ENCODE measurements around the gene PIP5K1C.

DNA sequence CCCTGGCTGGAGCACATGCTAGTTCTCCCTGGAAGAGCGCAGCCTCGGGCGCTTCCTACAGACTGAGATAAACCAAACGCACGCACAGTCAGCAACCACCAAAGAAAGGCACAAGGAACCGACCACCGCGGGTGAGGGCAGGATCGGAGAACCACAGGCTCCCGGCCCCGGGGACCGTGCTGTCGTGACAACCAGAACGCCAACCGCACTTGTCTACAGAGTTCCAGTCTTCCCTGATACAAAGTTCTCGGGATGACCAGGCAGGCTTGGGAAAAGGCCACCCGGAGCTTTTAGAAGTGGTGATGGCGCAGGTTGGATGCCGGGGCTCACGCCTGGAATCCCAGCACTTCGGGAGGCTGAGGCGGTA is 40.5 kb downstream of the PIP5K1C start:
- TF ChIP-seq TAF1 (IDR thresholded peaks at IDR 0.05; ENCODE audit: borderline replicate concordance, insufficient read depth, low read length) = no peak
- TF ChIP-seq, protein P1, sequence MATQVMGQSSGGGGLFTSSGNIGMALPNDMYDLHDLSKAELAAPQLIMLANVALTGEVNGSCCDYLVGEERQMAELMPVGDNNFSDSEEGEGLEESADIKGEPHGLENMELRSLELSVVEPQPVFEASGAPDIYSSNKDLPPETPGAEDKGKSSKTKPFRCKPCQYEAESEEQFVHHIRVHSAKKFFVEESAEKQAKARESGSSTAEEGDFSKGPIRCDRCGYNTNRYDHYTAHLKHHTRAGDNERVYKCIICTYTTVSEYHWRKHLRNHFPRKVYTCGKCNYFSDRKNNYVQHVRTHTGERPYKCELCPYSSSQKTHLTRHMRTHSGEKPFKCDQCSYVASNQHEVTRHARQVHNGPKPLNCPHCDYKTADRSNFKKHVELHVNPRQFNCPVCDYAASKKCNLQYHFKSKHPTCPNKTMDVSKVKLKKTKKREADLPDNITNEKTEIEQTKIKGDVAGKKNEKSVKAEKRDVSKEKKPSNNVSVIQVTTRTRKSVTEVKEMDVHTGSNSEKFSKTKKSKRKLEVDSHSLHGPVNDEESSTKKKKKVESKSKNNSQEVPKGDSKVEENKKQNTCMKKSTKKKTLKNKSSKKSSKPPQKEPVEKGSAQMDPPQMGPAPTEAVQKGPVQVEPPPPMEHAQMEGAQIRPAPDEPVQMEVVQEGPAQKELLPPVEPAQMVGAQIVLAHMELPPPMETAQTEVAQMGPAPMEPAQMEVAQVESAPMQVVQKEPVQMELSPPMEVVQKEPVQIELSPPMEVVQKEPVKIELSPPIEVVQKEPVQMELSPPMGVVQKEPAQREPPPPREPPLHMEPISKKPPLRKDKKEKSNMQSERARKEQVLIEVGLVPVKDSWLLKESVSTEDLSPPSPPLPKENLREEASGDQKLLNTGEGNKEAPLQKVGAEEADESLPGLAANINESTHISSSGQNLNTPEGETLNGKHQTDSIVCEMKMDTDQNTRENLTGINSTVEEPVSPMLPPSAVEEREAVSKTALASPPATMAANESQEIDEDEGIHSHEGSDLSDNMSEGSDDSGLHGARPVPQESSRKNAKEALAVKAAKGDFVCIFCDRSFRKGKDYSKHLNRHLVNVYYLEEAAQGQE (IDR thresholded peaks at IDR 0.05; ENCODE audit: insufficient read depth in 1 of 2, low read depth in 2 of 2, low read length in 2 of 2) = no peak
- TF ChIP-seq POLR2AphosphoS5 (IDR thresholded peaks at IDR 0.05; ENCODE audit: low read depth, low read length) = no peak

All from PFSK-1 (cell line).